ENCODE data around the gene SPRR1B.
"Not testable (repeated sequence)": the region's sequence is repeated elsewhere in the genome, so short reads cannot be mapped to it uniquely, and the experiment has no call there.

The SPRR1B gene

DNA sequence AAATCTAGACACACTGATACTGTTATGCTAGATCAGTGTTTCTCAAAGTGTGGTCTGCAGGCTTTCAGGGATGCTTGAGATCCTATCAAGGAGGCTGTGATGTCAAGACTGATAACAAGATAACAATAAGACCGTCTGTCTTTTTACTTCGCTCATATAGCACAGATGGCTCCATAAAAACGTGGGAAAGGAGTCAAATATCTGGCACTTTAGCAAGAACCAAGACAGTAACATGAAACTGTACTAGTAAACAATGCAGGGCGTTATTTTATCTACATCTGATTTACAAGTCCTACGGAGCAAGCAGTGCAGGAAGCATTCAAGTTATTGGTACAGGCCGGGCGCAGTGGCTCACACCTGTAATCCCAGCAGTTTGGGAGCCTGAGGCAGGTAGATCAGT lies 33.1 kb upstream of the SPRR1B start:
- TF ChIP-seq, protein P1, sequence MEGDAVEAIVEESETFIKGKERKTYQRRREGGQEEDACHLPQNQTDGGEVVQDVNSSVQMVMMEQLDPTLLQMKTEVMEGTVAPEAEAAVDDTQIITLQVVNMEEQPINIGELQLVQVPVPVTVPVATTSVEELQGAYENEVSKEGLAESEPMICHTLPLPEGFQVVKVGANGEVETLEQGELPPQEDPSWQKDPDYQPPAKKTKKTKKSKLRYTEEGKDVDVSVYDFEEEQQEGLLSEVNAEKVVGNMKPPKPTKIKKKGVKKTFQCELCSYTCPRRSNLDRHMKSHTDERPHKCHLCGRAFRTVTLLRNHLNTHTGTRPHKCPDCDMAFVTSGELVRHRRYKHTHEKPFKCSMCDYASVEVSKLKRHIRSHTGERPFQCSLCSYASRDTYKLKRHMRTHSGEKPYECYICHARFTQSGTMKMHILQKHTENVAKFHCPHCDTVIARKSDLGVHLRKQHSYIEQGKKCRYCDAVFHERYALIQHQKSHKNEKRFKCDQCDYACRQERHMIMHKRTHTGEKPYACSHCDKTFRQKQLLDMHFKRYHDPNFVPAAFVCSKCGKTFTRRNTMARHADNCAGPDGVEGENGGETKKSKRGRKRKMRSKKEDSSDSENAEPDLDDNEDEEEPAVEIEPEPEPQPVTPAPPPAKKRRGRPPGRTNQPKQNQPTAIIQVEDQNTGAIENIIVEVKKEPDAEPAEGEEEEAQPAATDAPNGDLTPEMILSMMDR (IDR thresholded peaks at IDR 0.05): no peak
- no peak for TF ChIP-seq ZFX (IDR thresholded peaks at IDR 0.05; ENCODE audit: borderline replicate concordance)
- H3K27ac ChIP-seq: no peak overlapping the region

DNA sequence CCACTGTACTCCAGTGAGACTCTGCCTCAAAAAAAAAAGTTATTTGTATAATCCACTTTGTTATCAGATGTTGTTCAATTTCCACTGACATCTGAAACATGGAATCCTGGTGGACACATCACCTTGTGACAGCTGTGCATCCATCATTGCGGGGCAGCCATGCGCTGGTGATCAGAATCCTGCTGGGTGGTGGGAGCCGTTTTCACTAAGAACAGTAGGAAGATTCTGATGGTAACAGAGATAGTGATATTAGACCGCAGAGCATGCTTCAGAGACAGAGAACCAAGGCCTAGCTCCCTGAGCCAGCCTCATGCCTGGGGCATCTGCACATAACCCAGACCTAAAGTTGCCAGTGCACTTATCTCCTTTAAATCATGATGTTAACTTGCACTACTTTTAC lies 32.5 kb upstream of the SPRR1B start:
- no peak overlapping the region for H3K27ac ChIP-seq
- no peak for TF ChIP-seq ZFX (IDR thresholded peaks at IDR 0.05; ENCODE audit: borderline replicate concordance)

DNA sequence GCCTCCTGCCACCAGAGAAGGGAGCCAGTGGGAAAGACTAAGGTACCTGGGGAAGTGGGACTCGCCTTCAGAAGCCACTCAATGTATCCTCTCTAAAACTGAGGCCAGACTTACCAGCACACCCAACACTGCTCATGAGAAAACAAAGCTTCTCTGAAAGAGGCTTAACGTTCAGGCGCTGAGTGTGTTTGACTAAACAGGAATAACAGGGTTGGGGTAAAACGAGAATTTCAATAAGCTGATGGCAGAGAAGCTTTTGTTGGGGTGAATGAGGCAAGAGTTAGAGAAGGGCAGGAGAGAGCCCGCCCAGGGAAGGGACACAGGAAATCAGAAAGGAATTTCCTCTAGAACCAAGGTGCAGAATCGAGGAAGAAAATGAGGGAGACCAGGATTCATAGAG lies 31.2 kb upstream of the SPRR1B start:
- TF ChIP-seq, protein P1 (IDR thresholded peaks at IDR 0.05): no peak
- TF ChIP-seq ZFX (IDR thresholded peaks at IDR 0.05; ENCODE audit: borderline replicate concordance): no peak
- H3K27ac ChIP-seq: no peak overlapping the region

DNA sequence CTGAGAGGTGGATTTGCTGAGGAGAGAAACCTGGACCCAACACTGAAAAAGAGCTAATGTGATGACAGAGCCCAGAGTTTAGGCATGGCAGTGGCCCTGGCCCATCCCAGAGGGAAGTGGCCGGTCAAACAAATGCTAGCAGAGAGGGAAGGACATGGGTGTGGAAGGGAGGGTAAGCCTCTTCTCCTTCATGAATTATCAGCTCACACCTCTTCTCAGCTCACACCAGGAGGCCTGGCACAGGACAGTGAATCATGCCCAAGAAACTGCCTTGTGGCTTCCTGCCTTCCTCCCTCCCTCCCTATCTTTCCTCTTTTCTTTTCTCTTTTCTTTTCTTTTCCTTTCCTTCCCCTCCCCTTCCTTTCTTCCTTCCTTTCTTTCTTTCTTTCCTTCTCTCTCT lies 30.7 kb upstream of the SPRR1B start:
- no peak overlapping the region for H3K27ac ChIP-seq
- TF ChIP-seq, protein P1 (IDR thresholded peaks at IDR 0.05): no peak
- no peak for TF ChIP-seq ZFX (IDR thresholded peaks at IDR 0.05; ENCODE audit: borderline replicate concordance)

DNA sequence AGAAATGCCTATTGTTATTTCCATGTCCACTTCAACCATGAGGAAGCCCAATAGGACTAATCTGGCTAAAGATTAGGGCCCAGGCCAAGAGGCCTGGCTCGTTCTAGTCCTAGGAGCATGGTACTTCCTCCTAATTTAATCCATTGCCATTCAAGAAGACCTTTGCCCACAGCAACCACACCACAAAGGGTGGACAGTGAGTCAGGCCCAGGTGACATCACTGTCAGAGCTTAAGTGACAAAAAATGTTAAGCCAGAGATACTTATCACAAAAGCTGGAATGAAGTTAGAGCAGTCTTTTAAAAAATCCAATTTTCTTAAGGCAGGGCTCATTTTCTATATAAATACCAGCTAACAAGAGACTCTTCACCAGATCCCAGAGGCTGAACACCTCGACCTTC lies 29.6 kb upstream of the SPRR1B start, which contains the start of gene SPRR3:
Gene SPRR3, plus strand, starts transcription at position 368 of the 400 bp plus-strand sequence. CDS start 1,272 bp downstream, outside the sequence.
- no peak within 1 kb of the TSS for H3K27ac ChIP-seq
- TF ChIP-seq ZFX (IDR thresholded peaks at IDR 0.05; ENCODE audit: borderline replicate concordance): no peak
- TF ChIP-seq, protein P1 (IDR thresholded peaks at IDR 0.05): no peak

DNA sequence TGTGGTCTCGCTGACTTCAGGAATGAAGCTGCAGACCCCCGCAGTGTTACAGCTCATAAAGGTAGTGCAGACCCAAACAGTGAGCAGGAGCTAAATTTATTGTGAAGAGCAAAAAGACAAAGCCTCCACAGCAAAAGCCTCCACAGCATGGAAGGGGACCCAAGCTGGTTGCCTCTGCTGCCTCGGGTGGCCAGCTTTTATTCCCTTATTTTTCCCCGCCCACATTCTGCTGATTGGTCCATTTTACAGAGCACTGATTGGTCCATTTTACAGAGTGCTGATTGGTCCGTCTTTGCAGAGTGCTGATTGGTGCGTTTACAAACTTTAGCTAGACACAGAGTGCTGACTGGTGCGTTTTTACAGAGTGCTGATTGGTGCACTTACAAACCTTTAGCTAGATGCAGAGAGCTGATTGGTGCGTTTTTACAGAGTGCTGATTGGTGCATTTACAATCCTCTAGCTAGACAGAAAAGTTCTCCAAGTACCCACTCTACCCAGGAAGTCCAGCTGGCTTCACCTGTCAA lies 19.7 kb upstream of the SPRR1B start:
- H3K27ac ChIP-seq: not testable (repeated sequence)

DNA sequence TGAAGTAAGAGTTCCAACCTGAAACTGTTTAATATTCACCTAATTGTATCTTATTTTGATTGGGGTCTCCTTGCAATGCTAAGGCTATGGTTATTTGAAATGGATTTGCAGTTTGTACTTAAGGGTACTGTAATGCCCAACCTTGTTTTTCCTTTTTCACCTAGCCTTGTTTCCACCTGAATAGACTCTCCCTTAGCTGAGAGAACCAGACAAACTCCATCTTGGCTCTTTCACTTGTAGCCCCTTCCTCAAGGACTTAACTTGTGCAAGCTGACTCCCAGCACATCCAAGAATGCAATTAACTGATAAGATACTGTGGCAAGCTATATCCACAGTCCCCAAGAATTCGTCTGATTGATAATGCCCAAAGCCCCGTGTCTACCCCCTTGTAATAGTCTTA lies 9.2 kb upstream of the SPRR1B start:
- not testable (repeated sequence) for H3K27ac ChIP-seq

DNA sequence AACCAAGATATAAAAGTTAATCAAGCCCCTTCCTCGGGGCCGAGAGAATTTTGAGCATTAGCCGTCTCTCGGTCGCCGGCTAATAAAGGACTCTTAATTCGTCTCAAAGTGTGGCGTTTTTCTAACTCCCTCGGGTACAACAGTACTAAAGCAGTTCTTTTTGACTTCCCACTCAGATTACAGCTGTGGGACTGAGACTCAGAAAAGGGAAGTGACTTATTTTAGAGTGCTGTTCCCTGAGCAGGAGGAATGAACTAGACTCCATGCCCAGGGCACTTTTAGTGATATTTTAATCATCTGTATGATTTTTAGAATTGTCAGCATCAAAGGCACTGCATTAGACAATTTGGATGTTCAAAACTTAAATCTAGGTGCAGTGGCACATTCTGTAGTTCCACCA lies 8.7 kb upstream of the SPRR1B start:
- H3K27ac ChIP-seq: not testable (repeated sequence)

DNA sequence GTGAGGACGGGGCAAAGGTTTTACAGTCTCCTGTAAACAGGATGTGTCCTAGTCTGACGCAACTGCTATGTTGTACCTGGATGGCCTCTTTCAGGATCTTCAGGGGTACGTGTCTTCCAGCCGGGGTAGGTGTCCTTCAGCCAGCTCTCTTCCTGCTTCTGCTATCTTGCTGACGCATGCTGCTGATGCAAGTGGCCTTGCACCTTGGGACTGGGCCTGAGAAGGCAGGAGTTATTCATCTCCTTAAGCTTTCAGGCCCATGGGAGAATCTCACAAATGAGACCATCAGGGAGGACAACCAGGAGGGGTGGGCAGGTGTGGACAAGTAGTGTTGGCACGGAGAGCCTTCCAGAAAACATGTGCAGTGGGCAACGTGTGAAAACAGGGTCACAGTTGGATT lies 7.9 kb upstream of the SPRR1B start:
- no peak overlapping the region for H3K27ac ChIP-seq
- no peak for TF ChIP-seq ZFX (IDR thresholded peaks at IDR 0.05; ENCODE audit: borderline replicate concordance)
- TF ChIP-seq, protein P1 (IDR thresholded peaks at IDR 0.05): no peak

DNA sequence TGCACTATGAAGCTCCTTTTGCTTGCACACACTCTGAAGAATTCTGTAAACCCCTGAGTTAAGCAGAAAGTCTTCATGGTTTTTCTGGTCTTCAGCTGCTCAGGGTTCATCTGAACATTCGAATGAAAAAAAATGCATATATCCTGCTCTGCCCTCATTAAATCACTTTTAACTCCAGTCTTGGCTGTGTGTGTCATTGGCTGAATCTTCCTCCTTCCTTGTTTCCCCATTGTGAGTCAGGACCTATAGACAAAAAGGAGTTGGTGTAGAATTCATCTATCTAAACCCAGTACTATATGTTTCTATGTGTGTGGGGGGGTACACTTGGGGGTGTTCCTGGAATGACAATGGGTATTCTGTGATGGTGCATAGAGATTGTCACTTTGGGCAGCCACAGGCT lies 6.6 kb upstream of the SPRR1B start:
- H3K27ac ChIP-seq: no peak overlapping the region
- no peak for TF ChIP-seq ZFX (IDR thresholded peaks at IDR 0.05; ENCODE audit: borderline replicate concordance)
- TF ChIP-seq, protein P1 (IDR thresholded peaks at IDR 0.05): no peak

Data from 22Rv1 (cell line).